Transverse colon (tissue), 4 donors: ENCODE measurements around the gene ESPL1.

Experiments used
- CTCF ChIP-seq, 5 experiments: fragments of 200-600 bp in 3 of 5; fragments of 450-650 bp in 2 of 5; sonication (generic) in 3 of 5; IDR thresholded peaks; 1 replicate in 2 of 5; 2 replicates in 3 of 5; pipeline ENCODE4 v1.5.1; 2016 to 2017; ENCODE audit warnings: antibody characterized with exemption in 5 of 5, inconsistent platforms in 3 of 5, mild to moderate bottlenecking in 2 of 5, moderate library complexity in 1 of 5
- EP300 ChIP-seq: sonication (generic); formaldehyde crosslinking; IDR thresholded peaks from one replicate; pipeline ENCODE4 v1.6.1; 2017; ENCODE audit warnings: antibody characterized with exemption, low read depth
- POLR2AphosphoS5 ChIP-seq, 3 donors: sonication (generic); formaldehyde crosslinking; IDR thresholded peaks; one replicate each; pipeline ENCODE4 v1.6.1; 2016; ENCODE audit warnings: antibody characterized with exemption in 3 of 3

GRCh38 chr12:53338017-53338416, 69.9 kb downstream of the ESPL1 start:
- TF ChIP-seq POLR2AphosphoS5 (IDR thresholded peaks at IDR 0.05), result no peak
- no peak for TF ChIP-seq EP300
- no peak for TF ChIP-seq CTCF (IDR thresholded peaks at IDR 0.05)
